Right lobe of liver (tissue), 6 donors: Measurements from ENCODE around the gene GAN. TPM values are rescaled to one million over a fixed set of nuclear protein-coding genes. Genes with fewer than 3 reads are reported as not detected.

Experiments
- ATAC-seq, 4 donors: fragments of 200-7000 bp; cut with Tn5 transposase; one replicate each; pipeline ENCODE4 v1.9.1; 2020; ENCODE audit warnings: mild to moderate bottlenecking in 4 of 4, moderate library complexity in 4 of 4
- DNase-seq, 3 donors: peaks; one replicate each; pipeline ENCODE4 v3.0.0-alpha.2; 2020
- H3K27ac ChIP-seq, 3 donors: fragments of 200-600 bp; one replicate each; pipeline ENCODE4 v1.8.0; 2022
- H3K27me3 ChIP-seq, 2 donors: fragments of 200-600 bp; one replicate each; pipeline ENCODE4 v1.8.0; 2022
- H3K36me3 ChIP-seq, 4 donors: fragments of 200-600 bp; sonication (generic) in 1 of 4; one replicate each; pipeline versions ENCODE4 v1.5.1 to v1.8.0; 2017 to 2022; ENCODE audit warnings: control low read depth in 1 of 4
- H3K4me1 ChIP-seq, 4 donors: fragments of 200-600 bp; sonication (generic) in 1 of 4; one replicate each; pipeline versions ENCODE4 v1.5.1 to v1.8.0; 2017 to 2022; ENCODE audit warnings: control low read depth in 1 of 4
- H3K4me3 ChIP-seq, 3 donors: fragments of 200-600 bp; one replicate each; pipeline ENCODE4 v1.8.0; 2022
- H3K9me3 ChIP-seq, 4 donors: fragments of 200-600 bp; sonication (generic) in 1 of 4; one replicate each; pipeline versions ENCODE4 v1.5.1 to v1.8.0; 2017 to 2022; ENCODE audit warnings: control low read depth in 1 of 4
- CTCF ChIP-seq, 4 donors: fragments of 200-600 bp in 3 of 4; fragments of 450-650 bp in 1 of 4; IDR thresholded peaks; one replicate each; pipeline versions ENCODE4 v1.5.1 to v1.8.0; 2016 to 2022; ENCODE audit warnings: antibody characterized with exemption in 4 of 4, mild to moderate bottlenecking in 2 of 4
- POLR2A ChIP-seq: fragments of 450-650 bp; IDR thresholded peaks from one replicate; pipeline ENCODE4 v1.6.1; 2017; ENCODE audit warnings: antibody characterized with exemption, mild to moderate bottlenecking
- WGBS: methylation state at CpG from one replicate; pipeline ENCODE4 v1.1.6; 2018; ENCODE audit warnings: low coverage, low lambda C conversion rate; ENCODE audit not compliant: insufficient coverage; ENCODE audit errors: missing lambda C conversion rate; 5-methylcytosine and 5-hydroxymethylcytosine counted together
- intact Hi-C, 2 donors: fragments of 100-400 bp; cut with DNase I; formaldehyde crosslinking; loops; one replicate each; pipeline versions ENCODE4 v1.11.2 to v1.14.1; 2022
- total RNA-seq, 6 experiments: library from RNA; depleted of rRNA in 2 of 6; stranded (reverse); fragments of >200 nt in 2 of 6; fragmentation: NEBNext Ultra II Directional in 3 of 6; extraction: Animal tissue kit (Norgen Biotek cat#: 25700) in 3 of 6; gene quantifications; one replicate each; pipeline versions ENCODE4 v1.1.0 to v1.2.4, GENCODE V29; 2016 to 2023
- donor health status: DM: no; HTN: yes; CAD: no.
- donor health status: DM: no; HTN: no; CAD: no.
- donor health status: DM: no; HTN: no; CAD: no.
- donor health status: DM: no; HTN: yes; CAD: no.
- donor health status: DM: no; HTN: yes; CAD: no.

The GAN gene
- total RNA-seq, 6 experiments from 2014 or later, result 2.2 to 4.1 (median 3.4) TPM

GRCh38 chr16:81268509-81268908, 46.3 kb upstream of the GAN start:
- ATAC-seq, result no peak
- H3K4me3 ChIP-seq, result no peak overlapping the region
- intact Hi-C loops, result no loop called here
- H3K9me3 ChIP-seq, result no peaks in the 10 kb centered on the region
- no peak for DNase-seq
- no peak for TF ChIP-seq POLR2A
- TF ChIP-seq CTCF (IDR thresholded peaks at IDR 0.05), result no peak
- no peak overlapping the region for H3K27ac ChIP-seq
- peaks cover 0 to 6% (median 0%) of the 10 kb centered on the region in 4 donors for H3K4me1 ChIP-seq
- no CpG with 5 or more reads among the region's 5 CpGs for WGBS
- H3K27me3 ChIP-seq, result no peaks in the 10 kb centered on the region
- no peaks in the 10 kb centered on the region for H3K36me3 ChIP-seq

- DNase-seq (no peak), ATAC-seq (no peak)
- Histone ChIP-seq H3K36me3 (no peaks in the 10 kb centered on the region), H3K27me3 (no peaks in the 10 kb centered on the region), H3K9me3 (no peaks in the 10 kb centered on the region), H3K27ac (no peak overlapping the region), H3K4me1 (no peaks in the 10 kb centered on the region), H3K4me3 (no peak overlapping the region)
- intact Hi-C loops, result no loop called here
- 62% methylated on average over 3 of the region's 10 CpGs for WGBS
- TF ChIP-seq CTCF (IDR thresholded peaks at IDR 0.05) (no peak), POLR2A (no peak)
Measured at GRCh38 chr16:81273223-81273950, 41.4 kb upstream of the GAN start.

- intact Hi-C loops, result no loop called here
- Histone ChIP-seq H3K36me3 (no peaks in the 10 kb centered on the region), H3K4me3 (no peak overlapping the region), H3K9me3 (no peaks in the 10 kb centered on the region), H3K27me3 (no peaks in the 10 kb centered on the region), H3K4me1 (no peaks in the 10 kb centered on the region), H3K27ac (no peak overlapping the region)
- TF ChIP-seq CTCF (IDR thresholded peaks at IDR 0.05) (no peak), POLR2A (no peak)
- 76% methylated on average over 5 of the region's 9 CpGs for WGBS
- ATAC-seq (peak in 2 of 4 donors; percentile 33 to 74), DNase-seq (no peak)
Measured at GRCh38 chr16:81275064-81275532, 39.7 kb upstream of the GAN start.

- Histone ChIP-seq H3K36me3 (no peaks in the 10 kb centered on the region), H3K4me3 (no peak overlapping the region), H3K4me1 (no peaks in the 10 kb centered on the region), H3K9me3 (no peaks in the 10 kb centered on the region), H3K27ac (no peak overlapping the region), H3K27me3 (no peaks in the 10 kb centered on the region)
- WGBS, result 20% methylated on average over 1 of the region's 9 CpGs
- DNase-seq (no peak), ATAC-seq (no peak)
- intact Hi-C loops, result no loop called here
- TF ChIP-seq POLR2A, result no peak
- TF ChIP-seq CTCF (IDR thresholded peaks at IDR 0.05), result no peak
Measured at GRCh38 chr16:81275795-81276194, 39.0 kb upstream of the GAN start.
